Activated CD4-positive, CD25-positive, alpha-beta regulatory T cell treated with anti-CD3 and anti-CD28 coated beads, Interleukin-2, amount 50 U/mL, for 16 hours (primary cell): ENCODE results near the gene NFATC1.

ENCODE experiments used
- DNase-seq: peaks from one replicate; pipeline ENCODE4 v3.0.0-alpha.2; 2020; ENCODE audit warnings: low read depth, low spot score

Gene NFATC1

DNA sequence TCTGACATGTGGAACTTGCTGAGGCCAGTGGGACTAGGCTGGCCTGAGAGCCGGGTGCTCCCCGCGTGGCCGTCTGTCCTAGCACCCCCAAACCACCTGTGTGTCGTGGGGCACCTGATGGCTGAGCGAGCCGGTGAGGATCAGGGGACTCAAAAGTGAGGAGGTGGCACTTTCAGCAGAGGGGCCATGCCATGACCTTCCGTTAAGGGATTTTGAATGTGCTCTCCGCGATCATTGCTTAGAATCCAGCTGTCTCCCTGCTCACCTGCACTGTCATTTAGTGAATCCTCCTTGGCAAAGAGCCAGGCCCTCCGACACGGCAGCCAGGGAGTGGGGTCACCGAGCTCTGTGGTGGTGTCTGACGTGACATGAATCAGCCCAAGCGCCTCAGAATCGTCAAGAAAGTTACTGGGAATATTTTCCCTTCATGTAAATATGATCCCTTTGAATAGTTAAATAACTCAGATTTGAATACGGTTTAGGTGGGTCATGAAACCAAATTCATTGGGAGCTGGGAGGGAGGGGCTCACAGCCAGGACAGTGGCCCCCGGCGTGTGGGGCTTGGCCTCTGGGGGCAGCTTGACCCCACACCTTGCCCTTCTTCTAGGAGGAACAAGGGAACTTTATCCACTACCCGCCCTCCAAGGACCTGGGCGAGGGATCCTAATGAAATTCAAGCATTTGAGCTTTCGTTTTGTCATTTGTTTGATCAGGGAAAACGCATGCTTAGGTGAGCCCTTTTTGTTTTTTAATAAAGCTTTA is 9.5 kb downstream of the NFATC1 start:
- DNase-seq: no peak

DNA sequence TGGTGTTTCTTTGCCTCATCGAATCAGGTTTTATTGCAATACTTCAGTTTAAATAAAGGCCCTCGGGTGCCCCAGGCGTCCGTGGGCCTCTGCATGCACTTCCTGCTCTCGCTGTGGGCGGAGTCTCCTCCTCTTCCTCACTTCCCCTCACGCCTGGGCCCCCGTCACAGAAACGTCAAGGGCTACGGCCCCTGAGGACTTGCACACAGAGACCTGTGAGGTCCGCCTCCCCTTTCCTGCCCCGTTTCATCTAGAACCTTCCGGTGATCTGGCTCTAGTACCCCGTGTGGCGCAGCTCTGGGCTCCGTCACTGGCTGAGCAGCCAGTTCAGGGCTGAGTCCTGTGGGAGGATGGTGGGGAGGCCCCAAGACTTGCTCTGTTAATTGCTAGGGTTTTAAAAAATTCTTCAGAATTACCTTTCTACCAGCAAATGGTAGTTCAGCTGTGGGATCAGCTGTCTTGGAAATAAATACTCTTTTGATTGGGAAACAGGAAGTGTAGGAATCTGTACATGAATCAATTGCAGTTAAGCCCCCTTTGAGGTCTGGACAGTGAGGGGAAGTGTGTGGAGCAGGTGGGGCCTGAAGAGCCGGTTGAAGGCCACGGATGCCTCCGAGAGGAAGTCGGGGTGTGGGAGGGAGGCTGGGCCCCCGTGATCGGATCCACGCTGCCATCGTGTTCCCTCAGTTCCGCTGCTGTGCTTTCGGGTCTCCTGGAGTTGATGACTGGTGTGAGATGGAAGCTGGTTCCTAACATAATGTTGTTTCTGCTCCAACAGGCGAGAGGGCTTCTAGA is 10.2 kb downstream of the NFATC1 start:
- DNase-seq: peak; percentile 82

DNA sequence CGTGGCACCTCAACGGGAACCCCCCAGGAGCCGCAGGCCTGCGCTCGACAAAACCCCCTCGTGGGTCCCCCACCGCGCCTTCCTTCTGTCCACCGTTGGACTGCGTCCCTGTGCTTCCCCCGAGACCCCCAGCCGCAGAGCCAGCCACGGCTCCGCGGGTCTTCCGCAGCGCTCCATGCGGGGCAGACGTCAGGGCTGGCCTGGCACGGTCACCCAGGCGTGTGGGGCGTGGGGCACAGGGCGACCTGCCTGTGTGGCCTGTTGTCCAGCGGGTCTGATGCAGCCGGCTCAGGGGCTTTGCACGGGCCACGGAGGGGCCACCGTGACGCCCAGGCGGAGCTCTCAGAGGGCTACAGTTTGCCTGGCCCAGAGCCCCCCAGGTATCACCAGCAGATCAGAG is 11.0 kb downstream of the NFATC1 start:
- DNase-seq: no peak

DNA sequence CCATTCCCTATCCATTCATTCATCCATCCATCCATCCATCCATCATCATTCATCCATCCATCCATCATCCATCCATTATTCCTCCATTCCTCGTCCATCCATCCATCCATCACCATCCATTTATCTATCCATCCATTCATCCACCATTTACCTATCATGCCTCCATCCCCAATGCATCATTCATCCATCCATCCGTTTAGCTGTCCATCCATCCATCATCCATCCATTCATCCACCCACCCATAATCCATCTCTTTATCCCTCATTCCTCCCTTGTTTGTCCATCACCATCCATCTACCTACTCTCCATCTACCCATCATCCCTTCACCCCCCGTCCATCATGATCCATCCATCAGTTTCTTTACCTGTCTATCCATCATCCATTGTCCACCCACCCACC is 13.6 kb downstream of the NFATC1 start:
- no peak for DNase-seq

DNA sequence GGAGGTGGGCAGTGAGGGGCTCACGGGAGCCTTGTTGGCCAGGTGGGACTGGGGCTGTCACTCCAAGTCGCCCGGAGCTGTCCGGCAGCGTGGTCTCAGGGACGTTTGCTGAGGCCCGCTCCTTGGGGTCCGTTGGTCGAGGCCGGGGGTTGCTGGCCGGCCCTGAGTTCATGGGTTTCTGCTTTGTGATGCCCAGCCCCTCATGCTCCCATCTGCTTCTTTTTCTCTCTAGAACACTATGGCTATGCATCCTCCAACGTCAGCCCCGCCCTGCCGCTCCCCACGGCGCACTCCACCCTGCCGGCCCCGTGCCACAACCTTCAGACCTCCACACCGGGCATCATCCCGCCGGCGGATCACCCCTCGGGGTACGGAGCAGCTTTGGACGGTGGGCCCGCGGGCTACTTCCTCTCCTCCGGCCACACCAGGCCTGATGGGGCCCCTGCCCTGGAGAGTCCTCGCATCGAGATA is 14.5 kb downstream of the NFATC1 start:
- no peak for DNase-seq

DNA sequence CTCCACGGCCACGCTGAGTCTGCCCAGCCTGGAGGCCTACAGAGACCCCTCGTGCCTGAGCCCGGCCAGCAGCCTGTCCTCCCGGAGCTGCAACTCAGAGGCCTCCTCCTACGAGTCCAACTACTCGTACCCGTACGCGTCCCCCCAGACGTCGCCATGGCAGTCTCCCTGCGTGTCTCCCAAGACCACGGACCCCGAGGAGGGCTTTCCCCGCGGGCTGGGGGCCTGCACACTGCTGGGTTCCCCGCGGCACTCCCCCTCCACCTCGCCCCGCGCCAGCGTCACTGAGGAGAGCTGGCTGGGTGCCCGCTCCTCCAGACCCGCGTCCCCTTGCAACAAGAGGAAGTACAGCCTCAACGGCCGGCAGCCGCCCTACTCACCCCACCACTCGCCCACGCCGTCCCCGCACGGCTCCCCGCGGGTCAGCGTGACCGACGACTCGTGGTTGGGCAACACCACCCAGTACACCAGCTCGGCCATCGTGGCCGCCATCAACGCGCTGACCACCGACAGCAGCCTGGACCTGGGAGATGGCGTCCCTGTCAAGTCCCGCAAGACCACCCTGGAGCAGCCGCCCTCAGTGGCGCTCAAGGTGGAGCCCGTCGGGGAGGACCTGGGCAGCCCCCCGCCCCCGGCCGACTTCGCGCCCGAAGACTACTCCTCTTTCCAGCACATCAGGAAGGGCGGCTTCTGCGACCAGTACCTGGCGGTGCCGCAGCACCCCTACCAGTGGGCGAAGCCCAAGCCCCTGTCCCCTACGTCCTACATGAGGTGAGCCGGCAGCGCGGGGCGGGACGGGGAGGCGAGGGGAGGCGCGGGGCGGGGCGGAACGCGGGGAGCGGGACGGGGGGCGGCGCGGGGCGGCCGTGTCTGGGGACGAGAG is 15.2 kb downstream of the NFATC1 start:
- no peak for DNase-seq

DNA sequence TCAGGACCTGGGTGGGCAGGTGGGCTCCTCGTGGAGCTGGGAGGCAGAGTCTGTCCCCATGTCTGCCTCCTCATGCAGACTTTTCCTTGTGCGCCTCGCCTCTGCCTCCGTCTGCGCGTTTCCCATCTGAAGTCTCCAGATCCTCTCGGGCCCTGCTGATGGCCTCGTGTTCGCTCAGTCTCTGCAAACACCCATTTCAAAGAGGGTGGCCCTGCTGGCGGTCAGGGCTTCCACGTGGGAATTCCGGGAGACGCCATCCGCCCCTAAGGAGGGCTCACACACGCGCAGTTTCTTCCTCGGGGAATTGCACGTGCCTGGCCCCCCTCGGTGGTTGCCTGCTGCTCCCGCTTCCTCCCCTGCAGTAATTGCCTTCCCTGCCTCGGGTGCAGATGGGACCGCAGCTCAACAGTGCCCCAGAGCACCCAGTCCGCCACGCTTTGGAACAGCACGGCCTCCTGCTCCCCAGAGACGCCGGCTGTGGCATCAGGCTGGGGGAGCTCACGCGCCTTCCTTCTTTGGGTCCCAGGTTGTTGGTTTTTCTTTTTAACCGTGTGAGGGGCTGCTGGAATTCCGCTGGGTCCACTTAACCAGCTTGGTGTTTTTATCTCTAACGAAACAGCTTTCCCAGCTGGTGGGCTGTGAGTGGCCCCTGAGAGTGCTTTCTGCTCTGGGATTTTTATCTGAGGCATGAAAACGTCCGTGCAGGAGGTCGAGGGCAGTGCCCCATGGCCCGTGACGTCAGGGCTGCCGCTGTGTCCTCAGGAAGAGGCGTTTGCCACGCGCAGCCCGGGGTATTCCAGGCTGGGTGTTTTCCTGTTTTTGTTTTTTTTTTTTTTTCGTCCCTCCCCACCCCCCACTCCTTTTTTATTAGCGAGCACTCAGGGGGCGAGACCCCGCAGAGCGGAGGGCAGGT is 16.1 kb downstream of the NFATC1 start:
- no peak for DNase-seq

DNA sequence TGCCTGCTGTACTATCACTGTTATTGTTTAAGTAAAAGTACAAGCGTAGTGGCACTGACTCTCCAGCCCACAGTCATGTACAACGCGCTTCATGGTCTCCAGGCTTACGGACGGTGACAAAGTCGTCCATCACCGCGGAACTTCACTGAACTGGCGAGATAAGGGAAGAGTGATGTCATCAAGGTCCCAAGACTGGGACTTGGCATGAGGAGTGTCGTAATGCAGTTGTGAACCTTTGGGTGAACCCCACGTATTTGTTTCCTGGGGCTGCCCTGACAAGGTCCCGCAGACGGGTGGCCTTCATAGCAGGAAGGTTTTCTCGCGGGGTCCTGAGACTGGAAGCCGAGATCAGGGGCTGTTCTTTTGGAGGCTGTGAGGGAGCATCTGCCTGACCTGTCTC is 17.3 kb downstream of the NFATC1 start:
- DNase-seq: no peak

DNA sequence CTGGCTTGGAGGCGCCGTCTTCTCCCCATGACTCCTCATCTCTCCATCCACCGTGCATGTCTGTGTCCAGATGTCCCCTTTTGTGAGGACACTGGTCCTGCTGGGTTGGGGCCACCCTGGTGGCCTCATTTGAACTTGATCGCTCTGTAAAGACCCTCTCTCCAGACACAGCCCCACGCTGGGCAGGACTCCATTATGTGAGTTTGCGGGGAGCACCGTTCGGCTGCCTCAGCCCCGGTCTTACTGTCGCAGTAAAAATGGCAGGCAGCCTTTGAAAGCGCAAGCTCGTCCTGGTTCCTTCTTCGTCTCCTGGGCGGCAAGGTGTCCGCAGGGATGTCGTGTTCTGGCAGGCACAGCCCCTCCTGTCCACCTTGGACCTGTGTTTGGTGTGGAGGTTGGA is 17.7 kb downstream of the NFATC1 start:
- no peak for DNase-seq

DNA sequence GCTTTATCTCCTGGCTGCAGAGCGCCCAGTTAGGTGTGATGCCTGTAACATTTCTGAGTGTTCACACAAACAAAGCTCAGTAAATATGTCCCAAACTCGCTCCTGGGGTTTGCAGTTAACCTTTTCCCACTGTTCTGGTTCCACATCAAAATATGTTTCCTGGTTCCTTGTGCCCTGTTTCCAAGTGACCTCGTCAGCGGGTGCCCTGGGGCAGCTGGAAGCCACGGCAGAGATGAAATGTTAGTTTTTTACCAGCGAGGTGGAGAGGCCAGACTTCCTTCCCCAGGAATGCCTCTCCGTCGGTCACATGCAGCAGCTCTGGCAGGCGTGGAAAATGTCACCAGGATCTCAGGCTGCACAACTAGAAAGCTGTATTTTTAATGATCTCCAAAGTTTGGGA is 18.2 kb downstream of the NFATC1 start:
- no peak for DNase-seq

DNA sequence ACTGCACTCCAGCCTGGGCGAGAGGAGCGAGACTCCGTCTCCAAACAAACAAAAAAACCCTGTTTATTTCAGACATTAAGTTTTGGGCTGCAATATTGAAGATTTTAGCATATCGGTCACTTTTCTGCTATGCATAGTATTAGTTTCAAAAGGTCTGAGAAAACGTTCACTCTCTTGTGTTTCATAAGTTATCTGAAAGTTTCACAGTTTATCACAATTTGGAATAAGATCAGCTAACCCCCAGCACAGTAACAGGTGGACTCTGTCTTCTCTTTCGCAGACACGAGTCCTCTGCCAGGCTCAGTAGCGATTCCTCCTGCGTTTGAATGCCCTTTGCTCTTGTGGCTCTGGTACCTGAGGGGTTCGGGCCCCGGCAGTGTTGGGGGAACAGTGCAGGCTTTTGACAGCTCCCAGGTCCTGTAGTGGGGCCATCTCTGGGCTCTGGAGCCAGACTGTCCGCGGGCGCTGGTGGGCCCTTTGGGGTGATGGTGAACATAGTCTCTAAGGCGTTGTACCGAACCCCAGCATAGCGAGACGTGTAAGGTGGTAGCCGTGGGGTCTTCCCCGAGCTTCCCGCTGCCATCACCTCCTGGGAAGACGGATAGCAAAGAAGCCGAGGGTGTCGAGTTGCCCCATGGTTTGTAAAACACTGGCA is 20.4 kb downstream of the NFATC1 start:
- no peak for DNase-seq

DNA sequence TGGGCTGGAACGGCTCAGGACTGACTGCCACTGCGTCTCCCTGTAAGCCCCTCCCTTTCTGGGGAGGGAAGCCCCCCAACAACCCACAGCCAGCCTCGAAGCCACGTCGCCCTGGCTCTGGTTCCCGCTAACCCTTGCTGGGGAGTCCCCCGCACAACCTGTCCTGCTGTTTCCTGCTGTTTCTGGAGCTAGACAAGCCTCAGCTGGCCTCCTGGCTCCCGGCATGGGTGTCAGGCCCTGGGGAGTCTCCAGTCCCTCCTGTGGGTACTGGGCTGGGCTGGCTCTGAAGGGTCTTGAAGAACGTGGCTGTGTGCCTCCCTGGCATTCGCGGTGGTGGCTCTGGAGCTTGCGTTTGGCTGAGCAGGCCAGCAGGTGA is 20.9 kb downstream of the NFATC1 start:
- DNase-seq: no peak

DNA sequence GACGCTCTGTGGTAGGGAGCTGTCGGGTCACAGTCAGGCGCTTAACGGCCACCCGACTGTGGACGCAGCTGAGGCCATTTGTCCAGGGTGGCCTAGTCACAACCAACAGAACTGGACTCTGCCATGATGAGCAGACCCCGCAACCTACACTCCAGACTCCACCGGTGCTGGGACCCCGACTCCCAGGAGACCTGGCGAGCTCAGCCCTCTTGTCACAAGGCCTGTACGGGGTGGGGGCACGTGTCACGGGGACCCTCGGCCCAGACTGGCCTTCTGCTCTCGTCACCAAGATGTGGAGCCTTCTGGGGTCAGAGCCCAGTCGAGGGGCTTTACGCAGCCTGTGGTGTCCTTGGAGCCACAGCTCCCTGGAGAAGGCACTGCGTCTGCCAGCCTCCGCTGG is 22.5 kb downstream of the NFATC1 start:
- DNase-seq: no peak

DNA sequence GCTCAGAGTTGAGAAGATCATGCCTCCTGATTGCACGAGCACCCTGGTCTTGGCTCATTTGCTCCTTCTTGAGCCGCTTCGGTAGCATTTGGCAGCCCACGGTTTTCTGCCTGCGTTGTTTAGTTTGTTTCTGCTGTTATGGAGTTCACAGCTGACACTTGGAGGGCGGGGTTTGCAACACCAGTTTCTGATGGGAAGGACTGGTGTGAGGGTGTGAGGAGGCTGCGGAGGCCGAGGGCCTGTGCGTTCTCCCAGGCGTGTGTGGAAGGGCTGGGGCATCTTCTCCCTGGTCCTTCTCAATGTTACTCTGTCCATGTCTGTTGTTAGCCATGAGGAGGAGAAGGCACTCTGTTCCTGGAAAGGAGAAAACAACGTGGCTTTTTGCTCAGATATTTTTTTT is 22.9 kb downstream of the NFATC1 start:
- DNase-seq: no peak

DNA sequence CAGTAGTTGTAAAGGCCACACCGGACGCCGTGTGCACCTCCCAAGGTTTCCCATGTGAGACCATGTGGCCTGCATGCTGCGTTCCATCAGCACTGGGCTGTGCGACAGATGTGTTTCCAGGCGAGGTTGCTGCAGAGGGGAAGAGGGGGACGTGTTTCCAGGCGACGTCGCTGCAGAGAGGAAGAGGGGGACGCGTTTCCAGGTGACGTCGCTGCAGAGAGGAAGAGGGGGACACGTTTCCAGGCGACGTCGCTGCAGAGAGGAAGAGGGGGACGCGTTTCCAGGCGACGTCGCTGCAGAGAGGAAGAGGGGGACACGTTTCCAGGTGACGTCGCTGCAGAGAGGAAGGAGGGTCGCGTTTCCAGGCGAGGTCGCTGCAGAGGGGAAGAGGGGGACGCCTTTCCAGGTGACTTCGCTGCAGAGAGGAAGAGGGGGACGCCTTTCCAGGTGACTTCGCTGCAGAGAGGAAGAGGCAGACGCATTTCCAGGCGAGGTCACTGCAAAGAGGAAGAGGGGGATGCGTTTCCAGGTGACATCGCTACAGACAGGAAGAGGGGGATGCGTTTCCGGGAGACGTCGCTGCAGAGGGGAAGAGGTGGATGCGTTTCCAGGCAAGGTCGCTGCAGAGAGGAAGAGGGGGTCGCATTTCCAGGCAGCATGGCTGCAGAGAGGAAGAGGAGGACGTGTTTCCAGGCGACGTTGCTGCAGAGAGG is 24.5 kb downstream of the NFATC1 start:
- DNase-seq: no peak

DNA sequence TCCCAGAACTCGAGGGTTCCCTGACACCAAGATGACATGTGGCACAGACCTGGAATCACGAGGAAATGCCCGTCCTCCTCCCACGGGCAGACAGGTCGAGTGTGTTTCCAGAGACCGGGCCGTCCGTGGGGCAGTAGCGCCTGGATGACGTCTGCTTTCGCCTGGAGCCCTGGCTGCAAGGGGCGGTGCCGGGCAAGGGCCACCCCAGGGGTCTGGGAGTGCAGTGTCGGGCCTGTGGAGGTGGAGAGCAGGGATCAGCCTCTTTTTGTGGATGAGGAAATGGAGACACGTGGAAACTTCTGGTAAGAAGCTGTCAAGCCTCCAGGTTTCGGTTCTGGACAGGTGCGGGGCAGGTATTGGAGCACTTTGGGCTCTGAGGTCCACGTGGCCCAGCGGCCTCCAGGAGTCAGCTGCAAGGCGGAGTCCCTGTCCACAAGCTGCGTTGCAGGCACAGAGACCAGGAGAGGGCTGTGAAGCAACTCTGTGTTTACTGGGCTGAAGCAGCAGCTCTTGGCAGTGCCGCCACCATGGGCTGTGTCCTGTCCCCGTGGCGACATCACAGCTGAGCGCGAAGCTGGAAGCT is 25.6 kb downstream of the NFATC1 start:
- no peak for DNase-seq

DNA sequence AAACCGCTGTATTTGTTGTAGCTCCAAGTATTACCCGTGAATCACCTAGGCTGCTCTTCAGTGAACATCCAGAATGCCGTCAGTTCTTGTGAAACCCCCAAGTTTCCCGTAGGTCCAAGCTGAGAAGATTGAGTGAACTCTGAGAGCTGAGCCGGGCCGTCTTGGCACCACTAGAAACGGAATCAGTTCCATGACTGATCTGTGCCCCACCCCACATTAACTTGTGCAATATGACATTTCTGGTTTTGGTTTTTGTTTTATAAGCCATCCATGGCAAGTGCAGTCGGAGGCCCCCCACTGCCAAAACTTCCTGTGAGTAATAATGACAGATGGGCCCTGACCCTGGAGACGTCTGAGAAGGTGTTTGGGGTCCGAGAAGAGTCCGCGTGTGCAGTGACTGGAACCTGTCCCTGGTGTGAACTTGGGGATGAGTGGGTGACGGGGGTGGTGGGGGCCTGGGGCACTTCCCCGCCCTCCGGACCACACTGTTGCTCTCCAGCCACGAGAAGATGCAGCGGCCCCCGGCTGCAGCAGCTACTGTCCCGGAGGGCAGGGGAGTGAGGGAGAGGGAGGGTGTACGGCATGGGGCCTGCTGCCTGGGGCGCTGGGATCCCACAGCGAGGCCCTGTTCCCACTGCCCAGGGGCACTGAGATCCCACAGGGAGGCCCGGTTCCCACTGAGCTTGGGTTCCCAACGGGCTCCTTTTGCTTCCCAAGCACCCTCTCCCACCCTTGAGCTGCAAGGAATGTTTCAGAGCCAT is 26.5 kb downstream of the NFATC1 start:
- no peak for DNase-seq

DNA sequence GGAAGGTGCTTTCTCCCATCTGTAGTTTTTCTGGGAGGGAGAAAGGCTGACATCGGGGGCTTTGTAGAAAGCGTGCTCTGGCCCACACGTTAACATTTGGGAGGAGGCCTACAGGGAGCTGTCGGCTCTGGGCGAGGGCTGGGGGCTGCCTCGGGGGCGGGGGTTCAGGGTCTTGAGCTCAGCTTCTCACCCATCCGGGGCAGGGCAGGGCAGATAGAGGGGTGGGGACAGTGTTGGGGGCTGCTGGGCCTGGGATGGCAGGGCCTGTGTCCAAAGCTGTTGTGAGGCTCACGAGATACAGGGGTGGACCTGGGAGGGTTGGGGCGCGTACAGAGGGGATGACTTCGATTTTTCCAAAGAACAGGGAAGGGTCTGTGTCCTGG is 27.0 kb downstream of the NFATC1 start:
- DNase-seq: no peak
